ENCODE results near the gene HSPA13. TPM values are rescaled to one million over a fixed set of nuclear protein-coding genes. Genes with fewer than 3 reads are reported as not detected.

Gene HSPA13, protein sequence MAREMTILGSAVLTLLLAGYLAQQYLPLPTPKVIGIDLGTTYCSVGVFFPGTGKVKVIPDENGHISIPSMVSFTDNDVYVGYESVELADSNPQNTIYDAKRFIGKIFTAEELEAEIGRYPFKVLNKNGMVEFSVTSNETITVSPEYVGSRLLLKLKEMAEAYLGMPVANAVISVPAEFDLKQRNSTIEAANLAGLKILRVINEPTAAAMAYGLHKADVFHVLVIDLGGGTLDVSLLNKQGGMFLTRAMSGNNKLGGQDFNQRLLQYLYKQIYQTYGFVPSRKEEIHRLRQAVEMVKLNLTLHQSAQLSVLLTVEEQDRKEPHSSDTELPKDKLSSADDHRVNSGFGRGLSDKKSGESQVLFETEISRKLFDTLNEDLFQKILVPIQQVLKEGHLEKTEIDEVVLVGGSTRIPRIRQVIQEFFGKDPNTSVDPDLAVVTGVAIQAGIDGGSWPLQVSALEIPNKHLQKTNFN
- total RNA-seq: 10 to 100 TPM; 38.4 to 43.2 TPM
- long read RNA-seq, donor 1, transcript HSPA13-201 (5 exons, 3,986 nt): major isoform, 9 of 14 reads
- long read RNA-seq, donor 1, partial matches to known transcripts: 5 of 14 reads
- long read RNA-seq, donor 1, other reads (novel, unspliced or antisense): 0 of 14 reads
- long read RNA-seq, donor 2, transcript HSPA13-201 (5 exons, 3,986 nt): major isoform, 15 of 18 reads
- long read RNA-seq, donor 2, partial matches to known transcripts: 3 of 18 reads
- long read RNA-seq, donor 2, other reads (novel, unspliced or antisense): 0 of 18 reads

- intact Hi-C loops (cut with DNase I): no loop called here
- DNase-seq (ENCODE audit: low spot score): peak; percentile 100
Measured at GRCh38 chr21:14382835-14383595, at the start of gene HSPA13. Gene HSPA13 (minus strand): TSS chr21:14383146. CDS start chr21:14383119, 27 bp downstream.

DNA sequence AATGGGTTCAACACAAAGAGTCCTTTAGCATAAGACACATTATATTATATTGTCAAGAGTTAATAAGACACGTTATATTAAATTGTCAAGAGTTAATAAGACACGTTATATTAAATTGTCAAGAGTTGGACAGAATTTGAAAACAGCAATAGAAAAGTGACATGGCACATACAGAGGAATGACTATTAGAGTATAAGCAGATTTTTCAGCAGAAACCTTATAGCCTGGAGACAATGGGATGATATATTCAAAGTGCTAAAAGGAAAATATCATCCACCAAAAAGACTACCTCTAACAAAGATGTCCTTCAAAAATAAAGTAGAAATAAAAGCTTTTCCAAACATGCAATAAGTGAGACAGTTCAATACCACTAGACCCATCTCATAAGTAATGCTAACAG lies 36.0 kb upstream of the HSPA13 start:
- intact Hi-C loops (cut with DNase I): no loop called here
- DNase-seq (ENCODE audit: low spot score): no peak

- intact Hi-C loops (cut with DNase I): no loop called here
Measured at GRCh38 chr21:14414932-14415508, 32.1 kb upstream of the HSPA13 start.

DNA sequence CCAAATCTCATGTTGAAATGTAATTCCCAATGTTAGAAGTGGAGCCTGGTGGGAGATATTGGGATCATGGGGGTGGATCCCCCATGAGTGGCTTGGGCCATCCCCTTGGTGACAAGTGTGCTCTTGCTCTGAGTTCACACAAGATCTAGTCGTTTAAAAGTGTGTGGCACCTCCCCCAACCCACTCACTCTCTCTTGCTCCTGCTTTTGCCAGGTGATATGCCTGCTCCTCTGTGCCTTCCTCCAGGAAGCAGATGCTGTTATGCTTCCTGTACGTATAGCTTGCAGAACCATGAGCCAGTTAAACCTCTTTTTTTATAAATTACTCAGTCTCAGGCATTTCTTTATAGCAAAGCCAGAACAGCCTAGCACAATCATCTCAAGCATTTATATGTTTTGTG lies 23.0 kb upstream of the HSPA13 start:
- no peak for DNase-seq (ENCODE audit: low spot score)
- intact Hi-C loops (cut with DNase I): no loop called here

More at GRCh38 chr21:14414932-14415508, 32.1 kb upstream of the HSPA13 start:
- DNase-seq (ENCODE audit: low spot score): no peak

- DNase-seq (ENCODE audit: low spot score): no peak
- intact Hi-C loops (cut with DNase I): no loop called here
Measured at GRCh38 chr21:14405225-14405624, 22.3 kb upstream of the HSPA13 start.

- DNase-seq (ENCODE audit: low spot score): no peak
Measured at GRCh38 chr21:14403681-14404318, 20.9 kb upstream of the HSPA13 start.

GRCh38 chr21:14401217-14401616 lies 18.3 kb upstream of the HSPA13 start:
- intact Hi-C loops (cut with DNase I): no loop called here

More at GRCh38 chr21:14403681-14404318, 20.9 kb upstream of the HSPA13 start:
- intact Hi-C loops (cut with DNase I): no loop called here

DNA sequence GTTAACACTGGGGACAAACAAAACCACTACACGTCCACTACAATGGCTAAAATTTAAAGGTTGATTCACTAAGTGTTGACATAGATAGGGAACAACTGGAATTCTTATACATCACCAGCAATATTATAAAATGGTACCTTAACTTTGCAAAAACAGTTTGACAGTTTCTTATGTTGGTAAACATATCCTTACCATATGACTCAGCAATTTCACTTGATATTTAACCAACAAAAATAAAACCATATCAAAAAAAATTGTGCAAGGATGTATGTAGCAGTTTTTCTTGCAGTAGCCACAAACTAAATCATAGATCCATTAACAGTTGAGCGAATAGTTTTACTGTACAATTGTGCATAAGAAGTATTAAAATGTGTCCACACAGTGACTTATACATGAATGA lies 5.3 kb upstream of the HSPA13 start:
- intact Hi-C loops (cut with DNase I): no loop called here
- DNase-seq (ENCODE audit: low spot score): no peak

More at GRCh38 chr21:14401217-14401616, 18.3 kb upstream of the HSPA13 start:
- DNase-seq (ENCODE audit: low spot score): no peak

- intact Hi-C loops (cut with DNase I): no loop called here
- no peak for DNase-seq (ENCODE audit: low spot score)
Measured at GRCh38 chr21:14384453-14384852, 1.5 kb upstream of the HSPA13 start.

GRCh38 chr21:14383596-14384180 lies 742 bp upstream of the HSPA13 start:
- no peak for DNase-seq (ENCODE audit: low spot score)
- intact Hi-C loops (cut with DNase I): no loop called here

DNA sequence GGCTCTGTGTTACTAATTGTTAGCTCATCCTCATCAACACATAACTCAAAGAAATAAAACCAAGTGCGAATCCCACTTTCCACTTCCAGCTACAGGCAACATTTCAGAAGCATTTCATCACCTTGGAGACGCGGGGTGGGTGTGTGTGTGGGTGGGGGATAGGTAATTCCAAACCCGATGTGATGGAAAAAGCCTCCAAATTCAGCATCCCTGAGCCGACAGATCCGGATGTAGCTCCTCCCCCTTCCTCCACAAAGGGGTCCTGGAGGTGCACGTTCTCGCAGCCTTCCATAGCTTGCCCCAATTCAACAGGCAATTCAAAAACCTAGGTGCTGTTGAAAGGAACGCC lies 486 bp downstream of the HSPA13 start:
- no peak for DNase-seq (ENCODE audit: low spot score)
- intact Hi-C loops (cut with DNase I): no loop called here

DNA sequence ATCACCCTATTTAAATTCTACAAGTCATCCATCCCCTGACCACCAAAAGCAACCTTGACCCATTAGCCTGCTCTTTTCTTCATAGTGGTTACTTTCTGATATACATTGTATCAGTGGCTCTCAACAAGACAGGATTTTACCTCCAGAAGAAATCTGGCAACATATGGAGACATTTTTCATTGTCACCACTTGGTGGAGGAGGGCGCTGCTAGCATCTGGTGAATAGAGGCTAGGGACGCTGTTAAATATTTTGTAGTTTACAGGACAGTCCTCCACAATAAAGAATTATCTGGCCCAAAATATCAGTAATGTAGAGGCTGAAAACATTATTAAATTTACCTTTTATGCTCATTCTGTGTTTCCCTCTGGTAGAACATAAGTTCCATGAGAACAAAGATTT lies 6.1 kb downstream of the HSPA13 start:
- no peak for DNase-seq (ENCODE audit: low spot score)
- intact Hi-C loops (cut with DNase I): no loop called here

DNA sequence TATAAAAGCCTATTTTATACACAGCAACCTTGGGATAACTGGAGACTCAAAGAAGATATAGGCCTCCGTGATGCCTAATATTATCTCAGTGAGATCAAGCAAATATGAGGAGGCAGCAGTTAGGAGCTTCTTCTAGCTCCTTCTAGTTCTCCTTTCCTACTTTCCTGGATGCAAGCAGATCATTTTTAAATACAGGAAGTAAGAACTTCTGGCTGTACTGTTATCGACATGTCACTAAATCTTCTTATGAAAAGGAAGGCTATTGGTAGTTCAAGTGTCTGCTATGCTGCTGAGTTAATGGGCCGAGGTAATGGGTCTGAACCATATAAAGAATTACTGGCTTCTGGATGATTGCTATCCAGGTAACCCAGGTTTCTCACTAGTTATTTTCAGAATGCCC lies 15.9 kb downstream of the HSPA13 start:
- DNase-seq (ENCODE audit: low spot score): no peak
- intact Hi-C loops (cut with DNase I): no loop called here

DNA sequence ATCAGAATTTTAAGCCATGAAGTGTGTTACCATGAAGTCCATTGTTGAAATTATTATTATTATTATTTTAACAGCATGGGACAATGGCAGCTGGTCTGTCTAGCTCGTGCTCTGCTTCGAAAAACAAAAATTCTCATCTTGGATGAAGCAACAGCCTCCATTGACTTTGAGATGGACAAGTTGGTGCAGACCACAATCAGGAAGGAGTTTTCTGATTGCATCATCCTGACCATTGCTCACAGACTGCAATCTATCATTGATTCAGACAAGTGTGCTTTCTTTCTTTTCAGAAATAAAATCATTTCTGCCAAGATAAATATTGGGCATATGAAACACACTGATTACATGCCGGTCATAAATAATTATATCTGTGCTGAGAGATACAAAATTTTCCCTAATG lies 21.0 kb downstream of the HSPA13 start:
- DNase-seq (ENCODE audit: low spot score): no peak
- intact Hi-C loops (cut with DNase I): no loop called here

- no peak for DNase-seq (ENCODE audit: low spot score)
- intact Hi-C loops (cut with DNase I): no loop called here
Measured at GRCh38 chr21:14358775-14359174, 24.2 kb downstream of the HSPA13 start.

GRCh38 chr21:14356746-14357145 lies 26.2 kb downstream of the HSPA13 start:
- intact Hi-C loops (cut with DNase I): no loop called here
- no peak for DNase-seq (ENCODE audit: low spot score)

DNA sequence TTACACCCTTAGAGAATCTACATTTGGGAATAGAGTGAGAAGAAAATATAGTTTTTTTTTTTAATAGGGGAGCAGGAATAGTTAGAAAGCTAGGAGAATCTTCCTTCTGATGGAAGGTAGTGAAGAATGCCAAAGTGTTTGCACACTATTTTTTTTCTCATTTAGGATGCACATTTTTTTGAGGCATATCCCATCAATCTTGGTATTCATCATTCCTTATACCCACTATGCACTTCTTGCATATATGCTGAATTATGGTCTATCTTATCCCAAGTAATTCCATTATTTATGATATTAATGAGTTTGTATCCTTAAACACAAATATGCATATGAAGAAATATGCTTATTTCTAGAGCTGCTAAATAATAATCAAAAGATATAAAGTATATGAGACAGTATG lies 28.4 kb downstream of the HSPA13 start:
- intact Hi-C loops (cut with DNase I): no loop called here

DNA sequence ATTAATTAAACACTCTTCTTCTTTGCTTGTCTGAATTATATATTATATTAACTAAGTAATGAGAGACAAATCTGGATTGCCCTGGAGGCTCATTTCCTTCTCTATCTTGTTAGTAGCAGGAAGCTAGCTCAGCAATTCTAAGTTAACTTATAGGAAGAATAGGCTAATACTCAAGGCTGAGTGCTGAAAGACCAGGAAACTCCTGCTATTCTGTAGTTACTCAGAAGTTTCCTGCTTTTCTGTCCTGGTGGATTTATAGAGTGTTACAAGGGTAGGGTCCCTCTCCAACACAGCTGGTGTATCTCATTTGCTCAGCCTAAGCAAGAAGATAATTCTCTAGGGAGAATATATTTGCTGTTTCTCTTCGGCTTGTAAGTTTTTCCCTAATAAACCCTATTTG lies 29.2 kb downstream of the HSPA13 start:
- intact Hi-C loops (cut with DNase I): no loop called here
- no peak for DNase-seq (ENCODE audit: low spot score)

More for the DNA sequence above, 28.4 kb downstream of the HSPA13 start:
- no peak for DNase-seq (ENCODE audit: low spot score)

DNA sequence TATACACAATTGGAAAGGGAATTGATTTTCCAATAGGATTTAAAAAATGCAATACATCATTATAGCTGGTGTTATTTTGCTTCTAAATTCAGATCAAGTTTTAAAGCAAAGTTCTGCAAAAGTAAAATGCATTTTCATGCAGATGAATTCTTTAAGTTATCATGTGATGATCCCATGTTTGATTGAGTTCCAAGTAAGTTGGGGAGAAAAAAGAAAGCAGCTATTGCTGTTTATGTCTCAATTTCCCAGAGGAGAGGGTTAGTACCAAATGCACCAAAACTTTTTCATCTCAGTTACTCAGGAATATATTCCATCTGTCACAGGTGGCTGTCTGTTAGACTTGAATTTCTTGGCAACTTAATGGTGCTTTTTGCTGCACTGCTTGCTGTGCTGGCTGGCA lies 29.7 kb downstream of the HSPA13 start:
- intact Hi-C loops (cut with DNase I): no loop called here
- DNase-seq (ENCODE audit: low spot score): no peak
